PC-9 (cell line): Measurements from ENCODE around the gene PPP1R7. TPM values are rescaled to one million over a fixed set of nuclear protein-coding genes. Genes with fewer than 3 reads are reported as not detected.

Source experiments
- BruUV-seq: library from RNA; stranded (reverse); fragments of 400-500 nt; replicated peaks from 2 replicates; lab custom pipeline; 2021; lab: Mats Ljungman, UMichigan
- CTCF ChIA-PET: fragments of 300-600 bp; sonication (Branson Sonifier 250); formaldehyde crosslinking; loops from one replicate; lab custom pipeline; 2022; ENCODE audit warnings: antibody characterized with exemption; lab: Charles Lee
- POLR2A ChIA-PET: fragments of 300-600 bp; sonication (Branson Sonifier 250); formaldehyde crosslinking; loops from one replicate; lab custom pipeline; 2022; ENCODE audit warnings: antibody characterized with exemption; ENCODE audit not compliant: unreplicated experiment; lab: Charles Lee
- DNase-seq, 2 experiments: peaks; one replicate each; pipeline versions ENCODE4 v3.0.0 to v3.0.0-alpha.2; 2015 to 2022; ENCODE audit warnings: mixed read lengths in 1 of 2
- H2AFZ ChIP-seq: fragments of 200-600 bp; sonication (generic); 2 replicates; pipeline ENCODE4 v1.8.1; 2017; ENCODE audit warnings: antibody characterized with exemption
- H3F3A ChIP-seq: fragments of 200-600 bp; sonication (generic); 2 replicates; pipeline ENCODE4 v1.8.1; 2017; ENCODE audit warnings: antibody characterized with exemption, mild to moderate bottlenecking, low read depth; ENCODE audit not compliant: insufficient read depth
- H3K27ac ChIP-seq: fragments of 200-600 bp; sonication (generic); 2 replicates; pipeline ENCODE4 v1.6.1; 2016; ENCODE audit warnings: mixed run types
- H3K27me3 ChIP-seq: fragments of 200-600 bp; sonication (generic); 2 replicates; pipeline ENCODE4 v1.6.1; 2016; ENCODE audit warnings: low read depth, mixed run types; ENCODE audit not compliant: insufficient read depth
- H3K36me3 ChIP-seq: fragments of 200-600 bp; sonication (generic); 2 replicates; pipeline ENCODE4 v1.6.1; 2016; ENCODE audit warnings: low read depth, mixed run types
- H3K4me1 ChIP-seq: fragments of 200-600 bp; sonication (generic); replicated peaks from 2 replicates; pipeline ENCODE4 v1.6.1; 2016; ENCODE audit warnings: mixed run types; ENCODE audit not compliant: insufficient read depth
- H3K4me2 ChIP-seq: fragments of 200-600 bp; sonication (generic); 2 replicates; pipeline ENCODE4 v1.6.1; 2017; ENCODE audit warnings: mixed run types
- H3K4me3 ChIP-seq: fragments of 200-600 bp; sonication (generic); 2 replicates; pipeline ENCODE4 v1.6.1; 2016; ENCODE audit warnings: mixed run types
- H3K79me2 ChIP-seq: fragments of 200-600 bp; sonication (generic); 2 replicates; pipeline ENCODE4 v1.6.1; 2017; ENCODE audit warnings: low read depth, mixed run types
- H3K9me2 ChIP-seq: fragments of 200-600 bp; sonication (generic); 2 replicates; pipeline ENCODE4 v1.8.1; 2017; ENCODE audit warnings: mild to moderate bottlenecking; ENCODE audit not compliant: insufficient read depth
- H3K9me3 ChIP-seq: fragments of 200-600 bp; sonication (generic); 2 replicates; pipeline ENCODE4 v1.8.1; 2016; ENCODE audit warnings: low read depth; ENCODE audit not compliant: insufficient read depth
- H4K20me1 ChIP-seq: fragments of 200-600 bp; sonication (generic); 2 replicates; pipeline ENCODE4 v1.8.1; 2017; ENCODE audit not compliant: insufficient read depth
- CTCF ChIP-seq: fragments of 200-600 bp; sonication (generic); conservative IDR thresholded peaks from 2 replicates; pipeline ENCODE4 v1.6.1; 2017; ENCODE audit warnings: mixed run types, antibody characterized with exemption, mild to moderate bottlenecking, moderate library complexity
- EZH2 ChIP-seq: fragments of 200-600 bp; sonication (generic); IDR thresholded peaks from 2 replicates; pipeline ENCODE4 v1.8.0; 2017; ENCODE audit warnings: antibody characterized with exemption, low read depth
- intact Hi-C: fragments of 100-400 bp; cut with micrococcal nuclease; formaldehyde crosslinking; loops from one replicate; pipeline ENCODE4 v1.10.0; 2022; ENCODE audit not compliant: unreplicated experiment
- total RNA-seq: library from RNA; stranded (reverse); gene quantifications from 2 replicates; pipeline ENCODE4 v1.2.3, GENCODE V29; 2021

The PPP1R7 gene
- total RNA-seq, 1 experiment from 2014 or later: 113 TPM

- CTCF ChIA-PET: no interaction called here
Observed at GRCh38 chr2:241213567-241213966, 63.3 kb downstream of the PPP1R7 start.

GRCh38 chr2:241214209-241214608, 63.9 kb downstream of the PPP1R7 start:
- Histone ChIP-seq H3K36me3 (no peaks in the 10 kb centered on the region), H3K27ac (no peak overlapping the region), H3K79me2 (no peaks in the 10 kb centered on the region), H3K4me3 (no peak overlapping the region), H3K9me2 (no peaks in the 10 kb centered on the region), H3K4me2 (no peak overlapping the region), H3K9me3 (no peaks in the 10 kb centered on the region), H3F3A (peaks cover 28% of the 10 kb centered on the region), H3K4me1 (peaks cover 2% of the 10 kb centered on the region), H4K20me1 (no peaks in the 10 kb centered on the region), H3K27me3 (peaks cover 47% of the 10 kb centered on the region), H2AFZ (no peak overlapping the region)
- ChIA-PET CTCF (no interaction called here), POLR2A (no interaction called here)
- TF ChIP-seq CTCF (no peak), EZH2 (no peak)
- no peak for DNase-seq
- no TSS peak for BruUV-seq
- intact Hi-C loops: loop anchor here (10.0 kb wide), 1 partner anchor 109 kb away; the partner anchor contains the start of gene MTERF4

More at GRCh38 chr2:241213567-241213966, 63.3 kb downstream of the PPP1R7 start:
- Histone ChIP-seq H3K27ac (no peak overlapping the region), H3K4me2 (no peak overlapping the region), H3K9me2 (no peaks in the 10 kb centered on the region), H3K4me1 (no peaks in the 10 kb centered on the region), H4K20me1 (no peaks in the 10 kb centered on the region), H3F3A (peaks cover 21% of the 10 kb centered on the region), H3K79me2 (no peaks in the 10 kb centered on the region), H3K9me3 (no peaks in the 10 kb centered on the region), H2AFZ (no peak overlapping the region), H3K27me3 (peaks cover 52% of the 10 kb centered on the region), H3K36me3 (no peaks in the 10 kb centered on the region), H3K4me3 (no peak overlapping the region)
- no peak for DNase-seq
- no TSS peak for BruUV-seq
- POLR2A ChIA-PET: no interaction called here
- intact Hi-C loops: loop anchor here (10.0 kb wide), 1 partner anchor 109 kb away; the partner anchor contains the start of gene MTERF4
- TF ChIP-seq EZH2 (no peak), CTCF (no peak)

GRCh38 chr2:241214766-241215165, 64.5 kb downstream of the PPP1R7 start:
- CTCF ChIA-PET: interaction anchor here (0.6 kb wide), 1 partner anchor 8 kb away, joined by 3 read pairs; no protein-coding TSS in a partner anchor

More at GRCh38 chr2:241214766-241215165, 64.5 kb downstream of the PPP1R7 start:
- H3K4me3 ChIP-seq: no peak overlapping the region
- no peak overlapping the region for H3K4me2 ChIP-seq
- BruUV-seq: no TSS peak
- no peaks in the 10 kb centered on the region for H3K36me3 ChIP-seq
- intact Hi-C loops: loop anchor here (5.0 to 10.0 kb wide), 2 partner anchors 110 to 362 kb away; partner anchors contain the start of gene MTERF4
- H2AFZ ChIP-seq: no peak overlapping the region
- TF ChIP-seq EZH2 (no peak), CTCF (no peak)
- H3F3A ChIP-seq: peaks cover 33% of the 10 kb centered on the region
- H3K9me2 ChIP-seq: no peaks in the 10 kb centered on the region
- H3K4me1 ChIP-seq: peaks cover 8% of the 10 kb centered on the region
- H3K9me3 ChIP-seq: no peaks in the 10 kb centered on the region
- POLR2A ChIA-PET: no interaction called here
- no peaks in the 10 kb centered on the region for H4K20me1 ChIP-seq
- DNase-seq: no peak
- H3K27ac ChIP-seq: no peak overlapping the region
- peaks cover 41% of the 10 kb centered on the region for H3K27me3 ChIP-seq
- H3K79me2 ChIP-seq: peaks cover under 1% of the 10 kb centered on the region; the same call in 1 of the 2 replicates
